ENCODE measurements around the gene KBTBD12.
A peak's percentile ranks its signal among the peaks of the same experiment; 100 is the strongest.

Gene KBTBD12

GRCh38 chr3:127967316-127967715 lies 52.3 kb downstream of the KBTBD12 start:
- H3K79me2 ChIP-seq (ENCODE audit: insufficient read depth, low read length): no peaks in the 10 kb centered on the region
- H3K27ac ChIP-seq (ENCODE audit: low read depth, low read length): no peak overlapping the region
- H3K36me3 ChIP-seq (ENCODE audit: low read length): no peaks in the 10 kb centered on the region
- H3K4me2 ChIP-seq (ENCODE audit: low read depth, low read length, poor library complexity, severe bottlenecking): no peak overlapping the region
- no peak overlapping the region for H2AFZ ChIP-seq (ENCODE audit: low read depth, low read length, severe bottlenecking)
- H3K9ac ChIP-seq (ENCODE audit: low read length): no peak overlapping the region
- no peak overlapping the region for H3K4me3 ChIP-seq (ENCODE audit: insufficient read depth, low read length, poor library complexity, severe bottlenecking)
- no peaks in the 10 kb centered on the region for H3K9me2 ChIP-seq (replicated peaks; ENCODE audit: insufficient read depth, low read length)
- H3K27me3 ChIP-seq (ENCODE audit: low read length): no peaks in the 10 kb centered on the region
- no peaks in the 10 kb centered on the region for H3K9me3 ChIP-seq (ENCODE audit: insufficient read depth, low read length)
- no peaks in the 10 kb centered on the region for H3F3A ChIP-seq (ENCODE audit: insufficient read depth)
- TF ChIP-seq CTCF (IDR thresholded peaks at IDR 0.05; ENCODE audit: insufficient read depth, low read length, poor library complexity, severe bottlenecking) (no peak), EZH2phosphoT487 (conservative IDR thresholded peaks at IDR 0.05; ENCODE audit: low read length) (no peak)
- H4K20me1 ChIP-seq (ENCODE audit: low read depth, low read length): no peaks in the 10 kb centered on the region

DNA sequence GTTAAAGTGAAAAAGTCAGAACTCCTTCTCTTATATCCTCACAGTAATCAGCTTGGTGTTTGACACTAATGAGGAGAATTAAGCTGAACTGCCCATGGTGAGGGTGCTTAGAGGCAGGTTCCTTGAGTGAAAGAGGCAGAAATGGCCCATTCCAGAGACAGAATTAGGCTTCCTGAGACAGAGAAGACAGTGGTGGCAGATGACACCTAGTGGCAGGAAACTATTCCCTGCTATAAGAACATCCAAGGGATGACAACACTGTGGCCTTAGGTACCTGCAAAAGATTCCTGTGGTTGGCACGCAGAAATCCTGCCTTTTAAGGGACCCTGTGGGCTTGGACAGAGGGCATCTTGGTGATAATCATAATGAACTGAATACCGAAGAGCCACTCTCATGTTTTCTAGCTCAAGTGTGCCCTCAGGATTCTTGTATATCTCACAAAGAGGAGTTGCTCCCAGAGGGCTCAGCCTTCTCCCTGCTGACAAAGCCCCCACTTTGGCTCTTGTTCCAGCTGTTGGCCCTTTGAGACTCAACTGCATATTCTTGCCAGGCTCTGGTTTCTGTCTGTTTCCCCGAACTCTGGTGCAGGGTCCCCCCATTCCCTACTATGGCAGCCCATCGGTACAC lies 56.0 kb downstream of the KBTBD12 start:
- no peaks in the 10 kb centered on the region for H3K9me3 ChIP-seq (ENCODE audit: insufficient read depth, low read length)
- H3K27ac ChIP-seq (ENCODE audit: low read depth, low read length): no peak overlapping the region
- TF ChIP-seq CTCF (IDR thresholded peaks at IDR 0.05; ENCODE audit: insufficient read depth, low read length, poor library complexity, severe bottlenecking) (peak; percentile 57), EZH2phosphoT487 (conservative IDR thresholded peaks at IDR 0.05; ENCODE audit: low read length) (no peak)
- H3K27me3 ChIP-seq (ENCODE audit: low read length): no peaks in the 10 kb centered on the region
- H3K9me2 ChIP-seq (replicated peaks; ENCODE audit: insufficient read depth, low read length): no peaks in the 10 kb centered on the region
- no peaks in the 10 kb centered on the region for H4K20me1 ChIP-seq (ENCODE audit: low read depth, low read length)
- no peaks in the 10 kb centered on the region for H3K79me2 ChIP-seq (ENCODE audit: insufficient read depth, low read length)
- H2AFZ ChIP-seq (ENCODE audit: low read depth, low read length, severe bottlenecking): no peak overlapping the region
- H3K36me3 ChIP-seq (ENCODE audit: low read length): no peaks in the 10 kb centered on the region
- H3K4me3 ChIP-seq (ENCODE audit: insufficient read depth, low read length, poor library complexity, severe bottlenecking): no peak overlapping the region
- H3K4me2 ChIP-seq (ENCODE audit: low read depth, low read length, poor library complexity, severe bottlenecking): no peak overlapping the region
- H3F3A ChIP-seq (ENCODE audit: insufficient read depth): no peaks in the 10 kb centered on the region
- H3K9ac ChIP-seq (ENCODE audit: low read length): no peak overlapping the region

DNA sequence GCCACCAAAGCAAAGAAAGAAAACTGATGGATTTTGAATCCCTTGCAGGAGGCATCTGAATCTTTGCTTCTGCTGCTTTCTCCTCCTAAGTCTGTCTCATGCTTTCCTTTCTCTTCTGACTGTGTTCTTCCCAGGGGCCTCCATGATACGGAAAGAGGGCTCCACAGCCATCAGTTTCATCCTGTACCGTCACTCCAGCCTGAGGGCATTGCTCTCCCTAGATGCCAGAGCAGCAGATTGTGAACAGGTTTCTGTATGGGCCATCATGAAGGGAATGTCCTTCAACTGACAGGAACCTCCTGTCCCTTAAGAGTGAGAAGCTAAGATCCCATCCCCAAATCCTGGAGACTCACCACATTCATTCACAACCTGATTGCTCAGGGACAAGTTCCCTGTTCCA lies 59.2 kb downstream of the KBTBD12 start:
- Histone ChIP-seq H3K79me2 (ENCODE audit: insufficient read depth, low read length) (no peaks in the 10 kb centered on the region), H4K20me1 (ENCODE audit: low read depth, low read length) (no peaks in the 10 kb centered on the region), H3K27me3 (ENCODE audit: low read length) (no peaks in the 10 kb centered on the region), H2AFZ (ENCODE audit: low read depth, low read length, severe bottlenecking) (no peak overlapping the region), H3K27ac (ENCODE audit: low read depth, low read length) (no peak overlapping the region), H3K9me3 (ENCODE audit: insufficient read depth, low read length) (no peaks in the 10 kb centered on the region), H3K4me3 (ENCODE audit: insufficient read depth, low read length, poor library complexity, severe bottlenecking) (no peak overlapping the region), H3K9me2 (replicated peaks; ENCODE audit: insufficient read depth, low read length) (no peaks in the 10 kb centered on the region), H3F3A (ENCODE audit: insufficient read depth) (no peaks in the 10 kb centered on the region), H3K36me3 (ENCODE audit: low read length) (no peaks in the 10 kb centered on the region), H3K9ac (ENCODE audit: low read length) (no peak overlapping the region), H3K4me2 (ENCODE audit: low read depth, low read length, poor library complexity, severe bottlenecking) (no peak overlapping the region)
- TF ChIP-seq CTCF (IDR thresholded peaks at IDR 0.05; ENCODE audit: insufficient read depth, low read length, poor library complexity, severe bottlenecking) (no peak), EZH2phosphoT487 (conservative IDR thresholded peaks at IDR 0.05; ENCODE audit: low read length) (no peak)
